ENCODE measurements around the gene IL10.
"Not testable (repeated sequence)": the region's sequence is repeated elsewhere in the genome, so short reads cannot be mapped to it uniquely, and the experiment has no call there.

The IL10 gene

DNA sequence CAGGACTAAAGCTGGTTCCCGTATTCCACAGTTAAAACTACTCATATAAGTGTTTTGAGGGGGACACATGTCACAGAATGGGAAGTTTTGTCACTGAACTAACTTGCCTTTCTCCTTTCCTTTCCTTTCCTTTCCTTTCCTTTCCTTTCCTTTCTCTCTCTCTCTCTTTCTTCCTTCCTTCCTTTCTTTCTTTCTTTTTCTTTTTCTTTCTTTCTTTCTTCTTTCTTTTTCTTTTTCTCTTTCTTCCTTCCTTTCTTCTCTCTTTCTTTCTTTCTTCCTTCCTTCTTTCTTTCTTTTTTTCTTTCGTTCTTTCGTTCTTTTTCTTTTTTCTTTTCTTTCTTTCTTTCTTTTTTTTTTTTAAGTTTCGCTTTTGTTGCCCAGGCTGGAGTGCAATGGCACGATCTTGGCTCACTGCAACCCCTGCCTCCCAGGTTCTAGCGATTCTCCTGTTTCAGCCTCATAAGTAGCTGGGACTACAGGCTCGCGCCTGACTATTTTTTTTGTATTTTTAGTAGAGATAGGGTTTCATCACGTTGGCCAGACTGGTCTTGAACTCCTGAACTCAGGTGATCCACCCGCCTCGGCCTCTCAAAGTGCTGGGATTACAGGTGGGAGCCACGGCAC is 9.4 kb downstream of the IL10 start:
- not testable (repeated sequence) for DNase-seq

GRCh38 chr1:206761159-206761768 is 11.0 kb downstream of the IL10 start:
- DNase-seq, result no peak

- DNase-seq, result no peak
These were observed 11.7 kb downstream of the IL10 start for GRCh38 chr1:206760590-206760989.

DNA sequence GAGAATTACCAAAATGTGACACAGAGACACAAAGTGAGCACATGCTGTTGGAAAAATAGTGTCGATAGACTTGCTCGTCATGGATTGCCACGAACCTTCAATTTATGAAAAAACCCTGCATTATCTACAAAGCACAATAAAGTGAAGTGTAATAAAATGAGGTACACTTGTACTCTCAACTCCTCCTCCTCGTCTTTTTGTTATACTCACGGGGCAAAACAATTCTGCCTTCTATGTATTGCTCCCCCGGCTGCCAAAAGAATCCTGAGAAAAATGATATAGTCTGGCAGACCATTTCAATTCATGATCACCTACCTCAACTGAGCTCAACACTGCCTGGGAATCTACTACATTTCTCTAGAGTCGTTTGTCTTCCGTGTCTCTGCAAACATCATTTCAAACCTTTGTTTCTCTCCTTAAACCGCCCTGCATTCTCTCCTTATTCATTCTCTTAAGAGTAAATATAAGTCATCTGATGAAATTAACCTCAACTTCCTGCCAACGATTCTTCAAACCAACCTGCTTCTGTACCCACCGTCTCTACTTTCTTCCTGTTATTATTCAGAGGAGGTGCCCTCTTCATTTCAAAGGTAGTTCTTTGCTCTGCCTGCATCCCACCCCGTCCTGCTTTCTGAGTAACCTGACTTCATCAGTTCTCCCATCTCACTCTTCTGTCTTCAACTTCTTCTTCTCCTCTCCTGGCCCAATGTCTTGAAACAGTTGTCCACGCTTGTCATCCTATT is 14.6 kb downstream of the IL10 start:
- DNase-seq, result no peak

- DNase-seq, result no peak
These were observed 18.3 kb downstream of the IL10 start for GRCh38 chr1:206754011-206754410.

GRCh38 chr1:206753141-206753540 is 19.2 kb downstream of the IL10 start:
- no peak for DNase-seq

DNA sequence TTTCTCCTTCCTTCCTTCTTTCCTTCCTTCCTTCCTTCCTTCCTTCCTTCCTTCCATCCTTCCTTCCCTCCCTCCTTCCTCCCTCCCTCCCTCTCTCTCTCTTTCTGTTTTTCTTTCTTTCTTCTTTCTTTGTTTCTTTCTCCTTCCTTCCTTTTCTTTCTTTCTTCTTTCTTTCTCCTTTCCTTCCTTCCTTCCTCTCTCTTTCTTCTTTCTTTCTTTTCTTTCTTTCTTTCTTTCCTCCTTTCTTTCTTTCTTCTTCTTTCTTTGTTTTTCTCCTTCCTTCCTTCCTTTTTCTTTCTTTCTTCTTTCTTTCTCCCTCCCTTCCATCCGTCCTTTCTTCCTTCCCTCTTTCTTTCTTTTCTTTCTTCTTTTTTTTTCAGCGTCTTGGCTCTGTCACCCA is 19.8 kb downstream of the IL10 start:
- no peak for DNase-seq

DNA sequence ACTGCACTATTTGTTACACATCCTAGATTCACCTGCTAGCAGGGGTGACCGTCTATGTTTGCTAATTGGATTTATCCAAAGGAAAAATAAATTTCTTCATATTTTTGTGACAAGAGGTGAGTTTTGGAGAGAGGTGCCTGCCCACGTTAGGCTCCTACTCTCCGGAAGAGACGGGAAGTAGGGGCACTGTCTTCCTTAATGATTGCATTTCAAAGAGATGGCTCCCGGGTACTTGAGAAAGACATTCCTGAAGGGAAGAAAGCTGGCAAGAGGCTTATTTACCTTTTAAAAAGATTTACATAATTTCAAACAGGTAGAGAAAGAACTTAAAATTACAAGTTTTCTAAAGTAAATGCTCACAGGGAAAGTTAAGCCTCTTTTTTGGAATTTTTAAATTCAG is 20.4 kb downstream of the IL10 start:
- no peak for DNase-seq

DNA sequence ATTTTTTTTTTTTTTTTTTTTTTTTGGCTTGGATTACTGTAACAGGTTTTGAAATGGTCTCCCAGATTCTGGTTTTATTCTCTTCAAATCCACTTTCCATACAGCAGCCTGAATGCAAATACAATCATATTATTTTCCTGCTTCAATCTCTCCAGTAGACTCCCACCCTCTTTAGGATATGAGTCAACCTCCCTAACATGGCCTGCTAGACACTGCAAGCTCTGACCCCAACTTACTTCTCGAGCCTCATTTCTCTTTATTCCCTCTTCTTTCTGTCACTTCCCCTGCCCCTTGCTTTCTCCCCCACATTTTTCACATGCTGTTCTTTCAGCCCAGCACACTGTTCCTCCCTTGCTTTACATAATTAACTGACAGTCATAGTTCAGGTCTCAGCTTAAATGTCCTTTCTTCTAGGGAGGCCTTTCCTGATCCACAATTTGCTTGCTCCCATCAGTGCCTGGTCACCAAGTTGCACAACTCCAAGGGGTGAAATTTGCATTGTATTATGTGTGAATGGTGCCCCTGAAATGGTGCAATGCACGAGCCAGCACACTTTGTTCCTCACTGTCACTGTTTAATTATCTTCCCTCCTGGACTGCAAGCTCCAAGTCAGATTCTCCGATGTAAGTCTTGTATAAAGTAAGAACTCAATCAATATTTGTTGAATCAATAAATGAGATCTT is 23.8 kb downstream of the IL10 start:
- peak in 1 of 2 experiments; percentile 50 for DNase-seq

DNA sequence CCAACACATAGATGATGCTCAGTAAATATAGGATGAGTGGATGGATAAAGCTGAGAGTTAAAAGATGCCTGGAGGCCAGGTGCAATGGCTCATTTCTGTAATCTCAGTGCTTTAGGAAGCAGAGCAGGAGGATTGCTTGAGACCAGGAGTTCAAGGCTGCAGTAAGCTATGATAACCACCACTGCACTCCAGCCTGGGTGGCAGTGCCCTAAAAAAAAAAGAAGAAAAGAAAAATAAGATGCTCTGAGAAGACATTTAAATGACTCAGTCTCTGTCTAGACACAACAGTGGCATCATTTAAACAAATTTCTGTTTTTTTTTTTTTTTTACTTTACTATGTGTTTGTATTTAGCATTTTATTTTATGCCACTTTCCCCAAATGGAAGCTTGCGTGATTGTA is 27.0 kb downstream of the IL10 start:
- DNase-seq, result no peak

- DNase-seq, result no peak
These were observed 27.6 kb downstream of the IL10 start for GRCh38 chr1:206744683-206745082.

- no peak for DNase-seq
These were observed 29.4 kb downstream of the IL10 start for GRCh38 chr1:206742719-206743383.

DNA sequence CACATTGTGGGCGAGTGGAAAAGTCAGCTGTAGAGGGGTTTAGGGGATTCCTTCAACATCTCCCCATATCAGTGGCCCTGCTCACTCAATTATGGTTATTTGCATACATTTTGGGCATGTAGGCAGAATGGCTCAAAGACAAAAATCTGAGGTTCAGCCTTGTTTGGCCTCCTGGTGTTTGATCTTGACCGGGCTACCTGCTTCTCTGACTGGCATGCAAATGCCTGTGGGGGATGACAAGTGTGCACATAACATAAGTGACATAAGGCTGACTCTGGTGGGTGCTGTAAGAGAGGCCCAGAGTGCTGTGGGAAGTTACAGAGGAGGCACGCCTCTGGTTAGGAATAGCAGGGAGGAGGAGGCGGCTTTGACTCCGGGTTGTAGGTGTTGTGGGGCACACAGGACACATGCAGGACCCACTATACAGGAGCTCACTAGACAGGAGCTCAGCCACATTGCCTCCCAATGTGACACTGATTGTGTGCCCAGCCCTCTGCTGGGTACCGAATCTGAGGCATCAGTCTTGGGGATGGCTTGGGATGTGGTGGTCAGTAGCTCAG is 31.1 kb downstream of the IL10 start:
- DNase-seq, result no peak

DNA sequence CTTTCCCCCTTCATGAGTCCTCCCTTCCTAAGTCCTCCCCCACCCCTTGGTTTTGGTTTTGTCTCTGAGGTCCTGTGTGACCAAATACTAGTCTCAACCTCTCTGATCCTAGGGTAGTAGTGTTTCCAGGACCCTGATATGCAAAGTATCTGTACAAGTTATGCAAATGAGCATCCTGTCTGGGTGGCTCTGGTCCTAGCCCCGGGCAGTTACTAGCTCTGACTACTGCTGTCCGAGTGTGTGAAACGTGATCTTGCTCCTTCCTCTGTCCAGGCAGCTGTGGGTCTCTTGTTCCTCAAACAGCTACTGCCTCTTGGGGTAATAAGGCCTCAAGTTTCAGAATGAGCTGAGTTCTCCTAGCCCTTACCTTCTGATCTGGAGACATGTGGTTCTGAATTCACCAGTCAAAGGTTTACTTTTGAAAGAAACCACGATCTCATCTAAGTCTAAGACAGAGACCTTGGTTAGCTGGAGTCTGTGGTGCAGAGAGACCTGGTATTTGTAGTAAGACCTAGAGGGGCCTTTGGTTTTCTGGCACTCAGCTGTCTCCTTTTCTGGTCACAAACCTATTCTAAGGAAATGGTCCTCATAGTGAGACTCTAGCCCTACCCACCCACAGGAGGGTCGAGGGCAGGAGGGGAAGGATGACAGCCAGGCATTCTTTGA is 32.8 kb downstream of the IL10 start:
- DNase-seq, result no peak

DNA sequence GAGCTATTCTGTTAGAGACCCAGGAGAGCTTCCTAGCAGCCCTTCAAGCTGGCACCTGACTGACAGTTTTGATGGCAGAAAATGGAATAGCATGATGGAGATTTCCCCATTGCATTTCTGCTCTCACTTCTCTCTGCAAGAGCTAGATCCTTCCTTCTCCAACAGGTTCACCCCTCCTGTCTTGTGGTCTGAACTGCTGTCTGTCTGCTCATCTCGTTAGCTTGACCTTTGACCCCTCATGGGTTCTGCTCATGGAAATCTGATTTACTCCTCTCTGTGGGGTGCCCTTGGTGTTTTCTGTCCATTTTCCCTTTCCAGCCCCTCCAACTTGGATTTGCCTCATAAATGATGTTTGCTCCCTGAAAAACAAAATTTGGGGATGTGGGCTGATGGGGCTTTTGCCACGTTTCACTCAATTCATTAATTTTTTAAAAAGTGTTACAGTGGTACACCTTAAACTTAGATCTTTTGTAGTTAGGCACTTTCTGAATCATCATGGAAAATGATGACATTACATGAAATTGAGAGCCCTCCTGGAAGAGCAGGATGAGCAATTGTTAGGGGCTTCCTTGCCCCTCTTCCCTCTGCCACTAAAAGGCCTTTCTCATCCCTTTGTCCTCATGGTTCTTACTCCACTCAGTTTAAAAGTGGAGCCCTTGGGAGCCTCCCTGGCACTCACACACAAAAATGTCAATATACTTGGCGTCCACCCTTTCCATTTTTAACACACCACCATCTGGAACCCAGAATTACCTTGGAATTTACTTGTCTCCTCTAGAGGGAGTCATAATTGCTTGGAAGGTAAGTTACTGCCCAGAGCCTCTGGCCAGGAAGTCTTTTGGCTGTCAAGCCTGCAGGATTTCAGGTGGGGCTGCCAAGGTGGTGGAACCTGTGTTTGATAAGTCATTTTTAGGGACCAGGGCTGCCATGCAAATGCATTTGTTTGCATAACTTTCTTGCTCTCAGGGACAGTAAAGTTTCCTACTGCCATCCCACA is 33.6 kb downstream of the IL10 start:
- DNase-seq, result peak; percentile 30 to 72

- DNase-seq, result no peak
These were observed 34.5 kb downstream of the IL10 start for GRCh38 chr1:206737729-206738201.

DNA sequence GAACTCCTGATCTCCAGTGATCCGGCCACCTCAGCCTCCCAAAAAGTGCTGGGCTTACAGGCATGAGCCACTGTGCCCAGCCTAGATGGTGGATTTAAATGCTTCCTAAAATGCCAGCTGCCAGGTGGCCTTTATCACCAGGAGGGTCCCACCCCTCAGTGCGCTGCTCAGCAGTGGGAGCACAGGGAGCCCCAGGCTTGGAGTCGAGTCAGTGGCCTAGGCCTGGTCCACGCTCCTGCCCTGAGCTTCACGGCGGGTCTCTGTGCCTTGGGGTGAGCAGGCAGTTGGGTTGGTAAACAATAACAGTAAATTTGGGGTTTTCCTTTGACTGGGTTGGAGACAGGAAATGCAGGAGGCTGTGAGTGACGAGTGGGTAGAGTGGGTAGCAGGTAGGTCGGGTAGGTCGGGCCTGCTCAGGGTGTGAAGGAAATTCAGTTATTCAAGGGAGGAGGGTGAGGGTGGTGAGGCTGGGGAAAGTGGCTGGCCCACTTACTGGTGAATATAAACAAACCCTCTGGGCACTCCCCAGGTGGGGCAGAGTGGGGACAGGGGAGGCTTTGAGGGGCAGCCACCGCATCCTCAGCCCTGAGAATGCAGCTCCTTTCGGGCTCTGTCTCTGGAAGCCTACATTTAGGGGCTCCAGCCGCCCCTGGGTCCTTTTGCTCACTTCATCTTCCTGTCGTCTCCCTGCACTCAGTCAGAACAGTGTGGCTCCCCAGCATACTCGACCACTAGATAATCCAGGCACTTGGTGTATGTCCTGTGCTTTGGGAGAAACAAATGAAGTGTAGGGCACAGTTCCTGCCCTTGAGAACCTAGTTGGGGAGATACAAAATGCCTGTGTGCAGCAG is 35.2 kb downstream of the IL10 start:
- DNase-seq, result no peak

- DNase-seq, result no peak
These were observed 36.7 kb downstream of the IL10 start for GRCh38 chr1:206735553-206736031.

GRCh38 chr1:206734499-206735142 is 37.7 kb downstream of the IL10 start:
- DNase-seq, result peak in 1 of 2 experiments; percentile 60

Measured in NCI-H446 (cell line).